Stimulated activated CD4-positive, alpha-beta T cell treated with anti-CD3 and anti-CD28 coated beads, TNF-alpha, amount 100 ng/mL, for 24 hours (primary cell): Measurements from ENCODE around the gene PTN.
"Not testable (repeated sequence)": the region's sequence is repeated elsewhere in the genome, so short reads cannot be mapped to it uniquely, and the experiment has no call there.

Experiments used
- DNase-seq, 3 experiments: peaks; one replicate each; pipeline ENCODE4 v3.0.0-alpha.2; 2020; ENCODE audit warnings: low read depth in 3 of 3

PTN gene

DNA sequence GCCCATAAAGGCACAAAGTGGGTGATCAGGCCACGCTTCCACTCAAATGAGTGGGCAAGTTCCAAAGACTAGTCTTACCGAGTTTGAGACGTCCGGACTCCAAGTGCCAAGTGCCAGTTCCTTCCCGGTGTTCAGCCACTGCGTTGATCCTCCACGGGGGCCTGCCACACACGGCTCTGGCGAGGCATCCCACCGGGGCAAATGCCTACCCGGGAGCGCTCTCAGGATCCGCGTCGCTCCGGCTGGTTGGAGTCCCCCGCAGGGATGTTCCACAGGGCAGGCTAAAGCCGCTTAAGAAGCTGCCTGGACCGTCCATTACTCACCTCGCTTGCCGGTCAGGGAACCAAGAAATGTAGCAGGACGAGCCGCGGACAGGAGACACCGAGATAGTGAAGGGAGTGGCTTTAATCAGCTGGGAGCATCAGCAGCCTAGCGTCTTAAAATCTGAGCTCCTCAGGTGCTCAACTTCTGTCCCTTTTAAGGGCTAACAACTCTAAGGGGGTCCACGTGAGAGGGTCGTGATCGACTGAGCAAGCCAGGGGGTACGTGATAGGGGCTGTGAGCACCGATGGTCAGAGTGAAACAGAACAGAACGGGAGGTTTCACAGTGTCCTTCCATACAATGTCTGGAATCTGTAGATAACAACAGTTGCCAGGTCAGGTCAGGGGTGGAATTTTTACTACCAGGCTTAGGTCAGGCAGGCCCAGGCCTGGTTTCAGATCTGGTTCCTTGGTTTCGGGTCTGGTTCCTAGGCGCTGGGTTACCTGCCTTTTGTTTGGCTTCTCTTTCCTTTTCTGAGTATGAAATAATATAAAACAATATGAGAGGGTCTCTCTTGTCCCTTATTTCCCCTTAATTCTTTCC is 75.3 kb downstream of the PTN start:
- DNase-seq: not testable (repeated sequence)

DNA sequence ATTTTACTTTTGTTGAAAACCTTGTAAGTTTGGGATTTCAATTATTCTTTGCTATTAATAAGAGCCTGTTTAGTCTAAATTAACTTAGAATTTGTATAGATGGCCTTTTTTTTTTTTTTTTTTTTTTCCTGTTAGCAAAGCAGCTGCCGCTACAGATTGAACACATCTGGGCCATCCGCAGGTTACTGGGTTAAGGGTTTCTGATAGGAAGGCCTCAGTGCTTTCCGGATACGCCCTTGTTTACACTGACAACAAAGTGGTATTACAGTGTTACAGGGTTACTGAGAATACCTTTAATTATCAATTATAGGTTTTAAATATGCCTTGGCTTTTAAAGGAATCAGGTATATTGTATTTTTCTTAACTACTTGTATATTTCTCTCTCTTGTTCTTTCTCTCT is 76.8 kb downstream of the PTN start:
- no peak for DNase-seq

DNA sequence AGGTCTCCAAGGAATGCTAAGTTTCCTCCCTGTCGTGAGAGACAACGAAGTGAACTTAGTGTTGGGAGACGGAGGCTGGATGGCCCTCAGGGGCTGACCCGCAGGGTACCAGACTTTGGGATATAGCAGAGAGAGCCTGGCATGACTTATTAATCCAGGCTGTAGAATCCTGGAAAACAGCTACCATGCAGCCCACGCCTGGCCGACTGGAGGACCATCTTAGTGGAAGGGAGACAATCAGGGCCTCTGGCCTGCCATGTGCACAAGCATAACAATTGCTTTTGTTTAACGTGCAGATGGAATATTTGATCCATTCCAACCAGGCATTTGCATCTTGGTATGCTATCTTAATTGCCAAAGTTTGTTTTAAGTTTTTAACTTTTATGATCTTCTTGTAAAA is 78.1 kb downstream of the PTN start:
- DNase-seq: not testable (repeated sequence)

DNA sequence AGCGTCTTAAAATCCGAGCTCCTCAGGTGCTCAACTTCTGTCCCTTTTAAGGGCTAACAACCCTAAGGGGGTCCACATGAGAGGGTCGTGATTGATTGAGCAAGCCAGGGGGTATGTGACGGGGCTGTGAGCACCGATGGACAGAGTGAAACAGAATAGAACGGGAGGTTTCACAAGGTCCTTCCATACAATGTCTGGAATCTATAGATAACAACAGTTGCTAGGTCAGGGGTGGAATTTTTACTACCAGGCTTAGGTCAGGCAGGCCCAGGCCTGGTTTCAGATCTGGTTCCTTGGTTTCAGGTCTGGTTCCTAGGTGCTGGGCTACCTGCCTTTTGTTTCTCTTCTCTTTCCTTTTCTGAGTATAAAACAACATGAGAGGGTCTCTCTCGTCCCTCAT is 80.9 kb downstream of the PTN start:
- no peak for DNase-seq

DNA sequence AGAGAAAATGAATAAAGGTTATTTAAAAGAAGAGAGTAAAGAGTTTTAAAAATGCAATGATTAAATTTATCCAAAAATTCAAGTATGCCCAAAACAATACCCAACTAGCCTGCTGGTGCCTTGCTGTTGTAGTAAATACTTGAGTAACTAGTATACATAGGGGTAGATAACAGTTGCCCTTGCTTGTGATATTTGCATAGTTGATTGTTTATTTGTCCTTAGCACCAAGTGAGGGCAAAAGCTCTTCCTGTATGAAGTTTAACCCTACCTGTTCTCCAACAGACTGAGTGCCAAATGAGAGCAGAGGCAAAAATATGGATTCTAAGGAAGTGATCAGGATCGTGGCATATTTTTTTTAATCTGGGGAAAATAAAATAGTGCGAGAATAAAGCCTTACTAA is 85.0 kb downstream of the PTN start:
- no peak for DNase-seq

DNA sequence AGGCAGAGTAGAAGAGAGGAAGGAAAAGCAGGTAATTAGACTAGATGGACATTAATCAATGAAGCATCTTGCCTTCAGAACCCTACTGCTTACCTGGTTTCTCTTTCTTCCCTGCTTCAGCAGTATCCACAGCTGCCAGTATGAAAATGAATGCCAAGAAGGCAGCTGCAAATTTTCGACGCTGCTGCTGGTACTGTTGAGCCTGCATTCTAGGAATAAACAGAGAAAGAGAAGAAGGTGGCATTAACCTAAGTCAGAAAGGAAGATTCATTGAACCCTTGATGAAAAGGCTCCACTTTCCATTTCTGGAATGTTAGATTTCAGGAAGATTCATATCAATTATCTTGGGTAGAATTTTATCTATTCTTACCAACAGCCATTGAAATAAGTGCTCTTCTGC is 88.8 kb downstream of the PTN start:
- no peak for DNase-seq

DNA sequence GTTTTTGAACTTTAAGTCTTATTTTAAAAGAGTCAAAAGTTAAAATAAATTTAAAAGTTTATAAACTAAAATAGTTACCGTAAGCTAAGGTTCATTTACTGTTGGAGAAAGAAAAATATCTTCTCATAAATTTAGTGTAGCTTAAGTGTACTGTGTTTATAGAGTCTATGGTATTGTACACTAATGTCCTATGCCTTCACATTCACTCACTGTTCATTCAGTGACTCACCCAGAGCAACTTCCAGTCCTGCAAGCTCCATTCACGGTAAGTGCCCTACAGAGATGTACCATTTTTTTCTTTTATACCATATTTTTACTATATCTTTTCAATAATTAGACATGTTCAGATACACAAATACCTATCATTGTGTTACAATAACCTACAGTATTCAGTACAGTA is 97.6 kb downstream of the PTN start:
- no peak for DNase-seq

DNA sequence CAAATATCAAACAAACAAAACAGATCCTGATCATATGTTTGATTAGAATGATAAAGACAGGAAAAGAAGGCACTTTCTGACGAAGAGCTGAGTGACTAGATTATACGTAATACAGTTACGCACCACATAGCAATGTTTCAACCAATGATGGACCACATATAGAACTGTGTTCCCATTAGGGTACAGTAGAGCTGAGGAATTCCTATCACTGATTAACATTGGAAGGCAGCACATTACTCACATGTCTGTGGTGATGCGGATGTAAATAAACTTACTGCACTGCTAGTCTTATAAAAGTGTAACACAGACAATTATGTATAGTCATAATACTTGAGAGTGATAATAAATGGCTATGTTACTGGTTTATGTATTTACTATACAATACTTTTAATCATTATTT is 98.3 kb downstream of the PTN start:
- DNase-seq: no peak

DNA sequence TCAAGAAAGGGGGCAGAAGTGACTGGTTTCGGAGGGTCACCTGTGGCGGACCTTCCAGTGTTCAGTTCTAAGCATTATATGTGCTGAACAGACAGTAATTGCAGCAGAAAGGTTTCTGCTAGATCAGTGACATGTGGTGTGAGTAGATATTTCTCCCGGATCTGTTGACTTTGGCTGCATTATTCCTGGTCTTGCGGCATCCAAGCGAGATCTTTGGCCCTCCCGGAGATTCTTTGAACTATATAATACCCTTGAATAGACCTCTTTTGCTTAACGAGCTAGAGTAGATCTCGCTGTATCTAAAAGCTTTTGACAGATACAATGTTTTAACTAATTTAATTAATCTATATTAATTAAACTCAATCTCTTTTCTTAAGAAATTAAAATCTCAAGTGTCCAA is 99.8 kb downstream of the PTN start:
- no peak for DNase-seq

DNA sequence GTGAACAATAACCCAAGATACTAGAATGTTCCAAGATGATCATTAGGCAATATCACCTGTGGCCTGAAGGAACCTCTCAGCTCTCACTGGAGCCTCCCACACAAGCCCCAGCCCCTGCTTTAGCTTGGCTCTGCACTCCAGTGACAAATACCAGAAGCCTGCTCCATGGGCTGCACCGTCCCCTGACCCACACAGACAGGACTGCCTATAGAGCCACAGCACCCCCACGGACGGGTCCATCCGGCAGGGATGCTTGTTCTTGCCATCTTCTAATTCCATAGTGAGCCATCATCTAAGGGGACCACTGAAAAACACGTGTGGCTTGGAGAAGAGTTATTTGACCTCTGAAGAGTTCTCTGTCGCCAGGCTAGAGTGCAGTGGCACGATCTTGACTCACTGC is 100.9 kb downstream of the PTN start:
- no peak for DNase-seq

DNA sequence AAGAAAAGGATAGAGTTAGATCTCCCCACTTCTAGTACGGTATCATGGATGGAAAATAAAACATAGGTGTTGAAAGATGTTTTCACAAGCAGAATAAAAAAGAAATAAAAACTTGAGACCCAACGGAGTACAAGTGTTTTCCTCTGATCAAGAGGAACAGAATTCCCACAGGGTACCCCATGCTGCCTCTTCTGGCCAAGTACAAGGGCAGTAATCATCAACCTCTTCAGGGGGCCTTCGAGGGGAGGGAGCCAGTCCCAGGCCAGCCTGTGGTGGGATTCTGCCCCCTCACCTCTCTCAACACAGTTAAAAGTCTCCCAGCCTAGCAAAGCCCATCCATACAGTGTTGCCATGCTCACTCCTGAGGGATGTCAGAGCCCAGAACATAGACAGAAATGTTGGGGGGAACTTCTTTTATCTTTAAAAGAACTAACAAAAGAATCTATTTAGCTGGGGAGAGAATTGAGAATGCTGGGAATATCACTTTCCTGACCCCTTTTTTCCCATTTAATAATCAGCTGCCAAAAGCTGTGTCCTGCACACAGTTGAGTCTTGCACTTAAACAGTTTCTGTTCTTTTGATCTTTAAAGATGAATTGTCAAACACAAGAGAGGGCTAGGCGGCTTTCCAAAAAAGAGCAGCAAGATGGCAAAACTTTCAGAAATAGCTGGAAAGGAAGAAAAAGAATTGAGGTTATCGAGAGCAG is 101.7 kb downstream of the PTN start:
- no peak for DNase-seq

DNA sequence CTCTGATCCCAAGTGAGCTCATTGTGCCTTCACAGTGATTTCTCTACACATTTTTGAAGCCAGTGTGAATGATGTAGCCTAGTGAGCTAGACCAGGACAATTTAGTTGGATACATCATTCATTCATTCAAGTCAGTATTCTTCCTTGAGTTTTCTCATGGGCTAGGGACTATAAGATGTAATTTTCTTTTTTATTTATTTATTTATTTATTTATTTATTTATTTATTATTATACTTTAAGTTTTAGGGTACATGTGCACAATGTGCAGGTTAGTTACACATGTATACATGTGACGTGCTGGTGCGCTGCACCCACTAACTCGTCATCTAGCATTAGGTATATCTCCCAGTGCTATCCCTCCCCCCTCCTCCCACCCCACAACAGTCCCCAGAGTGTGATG is 104.3 kb downstream of the PTN start:
- not testable (repeated sequence) for DNase-seq

DNA sequence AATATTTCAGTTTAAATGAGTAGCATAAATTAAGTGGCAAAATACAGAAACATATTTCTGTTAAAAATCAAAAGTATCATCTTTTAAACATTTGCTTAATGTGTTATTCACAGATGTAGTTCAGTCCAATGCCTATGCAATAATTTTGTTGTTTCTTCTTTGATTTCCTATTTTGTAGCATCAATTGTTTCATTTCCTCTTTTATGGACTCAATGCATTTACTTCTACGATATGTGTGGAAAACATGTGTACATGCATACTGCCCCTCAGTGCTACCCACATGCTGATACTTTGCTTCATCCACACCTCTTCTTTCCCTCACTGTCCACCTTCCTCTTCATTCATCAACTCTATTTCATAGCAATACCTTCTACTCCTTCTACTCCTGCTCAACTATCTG is 108.1 kb downstream of the PTN start:
- no peak for DNase-seq

DNA sequence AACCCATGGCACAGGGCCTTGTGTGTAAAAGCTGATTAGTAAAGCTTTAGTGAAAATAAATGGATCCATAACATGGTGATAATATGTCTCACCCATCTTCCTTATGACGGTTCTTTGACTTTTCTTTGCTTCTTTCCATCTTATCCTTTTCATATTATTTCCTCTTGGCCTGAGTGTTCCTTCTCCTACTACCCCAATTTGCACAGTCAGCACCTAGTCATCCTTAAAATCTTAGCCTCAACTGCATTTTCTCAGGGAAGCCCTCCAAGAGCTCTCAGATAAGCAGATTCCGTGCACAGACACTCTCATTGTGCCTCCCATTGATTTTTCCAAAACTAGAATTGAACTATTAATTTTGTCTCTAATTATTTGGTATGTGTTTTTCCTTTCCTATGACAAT is 112.4 kb downstream of the PTN start:
- DNase-seq: no peak

DNA sequence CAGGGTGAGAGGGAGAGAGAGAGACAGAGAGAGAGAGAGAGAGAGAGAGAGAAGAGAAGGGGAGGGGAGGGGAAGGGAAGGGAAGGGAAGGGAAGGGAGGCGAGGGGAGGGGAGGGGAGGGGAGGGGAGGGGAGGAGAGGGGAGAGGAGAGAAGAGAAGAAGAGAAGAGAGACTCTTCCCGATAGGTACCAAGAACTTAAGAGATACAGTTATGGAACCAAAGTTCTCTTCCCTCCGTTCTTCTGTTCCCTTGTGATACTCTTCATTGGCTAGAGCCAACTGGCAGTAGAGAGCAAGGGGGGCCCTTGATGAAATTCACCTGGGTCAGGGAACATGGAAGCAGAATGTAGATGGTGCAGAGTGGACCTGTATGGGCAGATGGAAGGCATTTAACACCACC is 122.1 kb downstream of the PTN start:
- DNase-seq: no peak

DNA sequence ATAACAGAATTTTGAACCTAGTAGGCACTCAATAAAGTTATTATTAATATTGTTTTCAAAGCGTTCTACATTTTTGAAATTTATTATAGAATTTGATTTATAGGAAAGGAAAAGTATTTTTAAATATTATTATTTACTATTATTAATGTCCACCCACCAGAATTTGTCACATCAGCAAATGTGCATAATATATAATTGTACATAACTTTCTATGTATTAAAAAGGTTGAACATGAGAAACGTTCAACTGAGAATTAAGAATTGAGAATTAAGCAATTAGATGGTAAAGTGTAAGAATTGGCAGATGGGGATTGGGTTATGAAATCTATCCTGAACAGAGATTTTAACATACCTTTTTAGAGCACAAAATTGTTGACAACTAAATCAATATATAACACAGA is 129.8 kb downstream of the PTN start:
- DNase-seq: no peak

DNA sequence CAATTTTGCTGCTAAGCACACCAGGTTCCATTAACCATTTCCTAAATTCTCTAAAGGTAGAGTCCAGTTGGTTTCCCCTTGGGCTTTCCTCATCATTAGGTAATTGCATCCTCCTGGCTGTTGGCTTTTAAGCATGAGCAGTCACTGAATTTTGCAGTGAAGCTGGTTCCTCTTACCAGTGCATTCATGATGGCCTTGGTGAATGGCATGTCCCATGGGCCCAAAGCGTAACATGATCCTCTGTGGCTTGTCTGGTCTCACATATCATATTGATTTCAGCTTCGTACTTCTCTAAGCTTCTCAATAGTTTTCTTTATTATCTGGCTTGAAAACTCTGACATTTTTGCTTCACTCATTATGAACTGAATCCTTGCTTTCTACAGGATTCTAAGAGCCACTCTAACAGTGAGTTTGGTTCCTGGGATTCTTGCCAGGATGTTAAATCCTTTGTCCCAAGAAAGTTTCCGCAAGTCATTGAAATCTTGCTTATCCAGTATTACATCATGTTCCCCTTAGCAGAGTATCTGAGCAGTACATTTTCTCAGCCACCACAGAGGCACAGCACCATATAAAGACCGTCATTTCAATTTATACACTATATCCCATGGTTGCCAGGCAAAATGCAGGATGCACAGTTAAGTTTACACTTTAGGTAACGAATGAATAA is 134.2 kb downstream of the PTN start:
- no peak for DNase-seq

DNA sequence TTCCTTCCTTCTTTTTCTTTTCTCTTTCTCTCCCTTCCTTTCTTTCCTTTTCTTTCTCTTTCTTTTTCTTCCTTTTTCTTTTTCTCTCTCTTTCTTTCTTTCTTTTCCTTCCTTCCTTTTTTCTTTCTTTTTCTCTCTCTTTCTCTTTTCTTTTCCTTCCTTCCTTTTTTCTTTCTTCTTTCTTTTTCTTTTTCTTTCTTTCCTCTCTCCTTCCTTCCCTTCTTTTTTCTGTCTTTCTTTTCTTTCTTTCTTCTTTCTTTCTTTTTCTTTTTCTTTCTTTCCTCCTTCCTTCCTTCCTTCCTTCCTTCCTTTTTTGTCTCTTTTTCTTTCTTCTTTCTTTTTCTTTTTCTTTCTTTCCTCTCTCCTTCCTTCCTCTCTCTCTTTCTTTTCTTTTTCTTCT is 136.8 kb downstream of the PTN start:
- DNase-seq: no peak

DNA sequence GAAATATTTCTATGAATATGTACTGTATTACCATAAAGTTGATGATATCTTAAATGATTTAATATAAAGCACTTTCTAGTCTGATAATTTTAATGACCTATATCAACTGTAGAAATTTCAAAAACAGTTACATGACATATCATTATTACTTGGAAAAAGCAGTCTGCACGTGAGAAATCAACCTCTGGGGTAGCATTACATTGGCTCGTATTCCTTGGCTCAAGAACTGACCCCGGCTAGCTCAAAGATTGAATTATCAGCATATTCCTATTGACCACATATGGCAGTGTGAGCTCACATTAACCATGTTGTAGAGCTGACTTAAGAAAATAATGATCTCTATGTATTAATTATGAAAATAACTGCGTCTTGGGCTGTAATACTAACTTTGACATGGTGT is 139.3 kb downstream of the PTN start:
- DNase-seq: no peak

DNA sequence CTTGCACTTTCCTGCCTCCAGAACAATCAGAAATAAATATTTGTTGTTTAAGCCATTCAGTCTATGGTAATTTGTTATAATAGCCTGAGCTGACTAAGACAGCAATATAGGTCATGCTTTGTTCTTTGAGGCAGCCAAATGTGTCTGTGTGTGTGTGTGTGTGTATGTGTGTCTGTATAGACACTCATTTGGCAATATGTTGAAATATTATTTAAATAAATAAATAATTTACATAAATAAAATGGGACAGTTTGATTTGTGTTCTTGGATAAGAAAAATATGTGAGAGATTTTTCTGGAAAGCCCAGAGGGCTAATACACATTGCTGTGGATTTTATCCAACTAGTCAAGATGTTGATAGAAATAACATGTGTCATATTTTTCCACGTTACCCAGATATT is 140.2 kb downstream of the PTN start:
- DNase-seq: no peak

DNA sequence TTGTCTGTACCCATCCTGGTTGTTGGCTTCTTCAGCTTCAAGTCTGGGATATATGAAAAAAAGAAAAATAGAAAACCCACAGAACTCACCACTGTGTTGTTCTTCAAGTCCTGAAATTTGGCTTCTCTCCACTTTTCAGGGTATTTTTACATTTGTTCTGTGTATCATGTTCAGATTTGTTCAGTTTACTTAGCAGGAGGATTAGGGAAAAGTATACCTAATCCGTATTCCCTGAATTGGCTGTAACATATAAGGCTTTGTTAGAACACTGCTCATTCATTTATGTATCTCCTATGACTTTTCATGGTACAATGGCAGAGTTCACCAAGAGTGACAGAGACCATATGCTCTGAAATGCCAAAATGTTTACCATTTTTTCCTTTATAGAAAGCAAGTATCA is 146.9 kb downstream of the PTN start:
- DNase-seq: no peak

DNA sequence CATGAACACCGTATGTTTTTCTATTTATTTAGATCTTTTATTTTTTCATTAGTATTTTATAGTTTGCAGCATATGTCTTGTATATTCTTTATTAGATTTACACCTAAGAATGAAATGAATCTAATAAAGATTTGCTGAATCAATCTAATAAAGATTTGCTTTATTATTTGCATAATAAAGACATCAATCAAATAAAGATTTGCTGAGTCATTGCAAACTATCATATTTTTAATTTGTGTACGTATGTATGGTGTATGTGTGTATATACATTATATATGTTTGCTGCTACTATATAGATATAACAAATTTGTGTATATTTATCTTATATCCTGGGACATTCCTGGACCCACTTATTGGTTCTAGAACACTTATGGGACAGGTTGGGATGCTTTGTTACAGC is 147.5 kb downstream of the PTN start:
- no peak for DNase-seq

DNA sequence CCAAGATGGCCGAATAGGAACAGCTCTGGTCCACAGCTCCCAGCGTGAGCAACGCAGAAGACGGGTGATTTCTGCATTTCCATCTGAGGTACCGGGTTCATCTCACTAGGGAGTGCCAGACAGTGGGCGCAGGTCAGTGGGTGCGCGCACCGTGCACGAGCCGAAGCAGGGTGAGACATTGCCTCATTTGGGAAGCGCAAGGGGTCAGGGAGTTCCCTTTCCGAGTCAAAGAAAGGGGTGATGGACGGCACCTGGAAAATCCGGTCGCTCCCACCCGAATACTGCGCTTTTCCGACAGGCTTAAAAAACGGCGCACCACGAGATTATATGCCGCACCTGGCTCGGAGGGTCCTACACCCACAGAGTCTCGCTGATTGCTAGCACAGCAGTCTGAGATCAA is 161.9 kb downstream of the PTN start:
- not testable (repeated sequence) for DNase-seq
